Esophagus muscularis mucosa (tissue), 4 donors: ENCODE data around the gene NARS2.

Experiments
- CTCF ChIP-seq, 3 experiments: fragments of 200-600 bp in 2 of 3; fragments of 450-650 bp in 1 of 3; sonication (generic) in 2 of 3; IDR thresholded peaks; one replicate each; pipeline ENCODE4 v1.5.1; 2017 to 2019; ENCODE audit warnings: antibody characterized with exemption in 3 of 3, mild to moderate bottlenecking in 2 of 3, moderate library complexity in 1 of 3
- EP300 ChIP-seq: sonication (generic); formaldehyde crosslinking; IDR thresholded peaks from one replicate; pipeline ENCODE4 v1.6.1; 2017; ENCODE audit warnings: antibody characterized with exemption
- POLR2A ChIP-seq: fragments of 450-650 bp; IDR thresholded peaks from one replicate; pipeline ENCODE4 v1.6.1; 2017; ENCODE audit warnings: antibody characterized with exemption, moderate library complexity, mild to moderate bottlenecking, low read depth
- POLR2AphosphoS5 ChIP-seq, 2 donors: sonication (generic); formaldehyde crosslinking; IDR thresholded peaks; one replicate each; pipeline ENCODE4 v1.6.1; 2017; ENCODE audit warnings: antibody characterized with exemption in 2 of 2

- TF ChIP-seq CTCF (IDR thresholded peaks at IDR 0.05) = no peak
- no peak for TF ChIP-seq EP300
- no peak for TF ChIP-seq POLR2A
- no peak for TF ChIP-seq POLR2AphosphoS5 (IDR thresholded peaks at IDR 0.05)
Observed at GRCh38 chr11:78428266-78428636, 146.4 kb downstream of the NARS2 start.
